HG03175 (cell line): ENCODE measurements around the gene THSD4.
"Not testable (repeated sequence)": the region's sequence is repeated elsewhere in the genome, so short reads cannot be mapped to it uniquely, and the experiment has no call there.

Source experiments
- ATAC-seq: cut with Tn5 transposase; IDR thresholded peaks from one replicate; pipeline ENCODE4 v1.9.1; 2021; ENCODE audit warnings: mild to moderate bottlenecking, moderate library complexity; ENCODE audit not compliant: unreplicated experiment

The THSD4 gene

DNA sequence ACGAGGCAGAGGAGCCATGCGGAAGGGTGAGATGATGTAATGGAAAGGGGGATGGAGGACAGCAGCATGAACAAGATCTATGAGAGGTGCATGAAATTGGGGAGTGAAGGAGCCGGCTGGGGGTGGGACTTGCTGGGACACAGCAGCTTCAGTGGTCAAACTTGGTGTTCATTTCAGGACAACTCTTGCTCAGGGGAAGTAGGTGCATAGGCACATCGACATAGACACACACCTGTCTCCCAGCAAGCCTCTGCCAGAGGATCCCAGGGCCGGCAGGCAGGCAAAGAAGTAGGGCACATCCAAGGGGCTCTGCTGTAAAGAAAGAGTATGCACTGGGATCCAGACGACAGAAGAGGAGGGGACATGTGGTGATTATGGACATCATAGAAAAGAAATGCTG, 582.0 kb downstream of the THSD4 start:
- ATAC-seq, result no peak

DNA sequence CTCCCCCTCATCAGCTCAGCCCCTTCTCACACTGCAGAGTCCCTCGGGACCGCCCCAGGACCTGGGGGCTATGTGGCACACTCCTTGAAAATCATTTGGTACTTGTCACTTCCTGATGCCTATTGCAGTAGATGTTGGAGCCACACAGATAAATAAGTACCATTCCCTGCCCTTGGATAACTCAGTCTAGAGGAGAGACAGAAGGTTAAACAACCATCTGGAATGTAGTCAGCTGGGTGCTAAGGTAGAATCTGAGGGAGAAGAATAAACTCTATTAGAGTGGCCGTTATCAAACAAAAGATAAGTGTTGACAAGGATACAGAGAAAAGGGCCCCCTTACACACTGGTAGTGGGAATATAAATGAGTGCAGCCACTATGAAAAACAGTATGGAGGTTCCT, 582.8 kb downstream of the THSD4 start:
- no peak for ATAC-seq

DNA sequence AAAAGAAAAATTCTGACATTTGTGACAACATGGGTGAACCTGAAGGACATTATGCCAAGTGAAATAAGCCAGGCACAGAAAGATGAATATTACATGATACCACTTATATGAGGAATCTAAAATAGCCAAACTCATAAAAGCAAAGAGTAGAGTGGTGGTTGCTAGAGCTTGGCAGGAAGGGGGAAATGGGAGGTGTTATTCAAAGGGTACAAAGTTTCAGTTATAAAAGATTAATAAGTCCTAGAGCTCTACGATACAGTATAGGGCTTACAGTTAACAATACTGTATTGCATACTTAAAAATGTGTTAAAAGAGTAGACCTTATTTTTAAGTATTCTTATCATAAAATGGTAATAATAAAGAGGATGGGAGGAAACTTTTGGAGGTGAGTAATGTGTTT, 583.5 kb downstream of the THSD4 start:
- ATAC-seq, result no peak

DNA sequence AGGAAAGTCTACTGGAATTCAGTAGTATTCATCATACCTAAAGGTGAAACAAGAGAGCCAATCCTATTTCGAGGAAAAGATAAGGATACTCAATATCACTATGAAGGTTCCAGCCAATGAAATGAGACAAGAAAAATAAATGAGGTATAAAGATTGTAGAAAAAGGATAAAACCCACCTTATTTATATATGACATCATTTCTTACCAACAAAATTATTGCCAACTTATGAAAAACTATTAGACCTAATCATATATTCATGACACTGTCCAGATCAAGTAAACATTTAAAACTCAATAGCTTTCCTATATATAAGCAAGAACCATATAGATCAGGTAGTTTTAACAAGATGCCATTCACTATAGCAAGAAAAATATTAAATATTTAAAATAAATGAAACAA, 584.7 kb downstream of the THSD4 start:
- no peak for ATAC-seq

DNA sequence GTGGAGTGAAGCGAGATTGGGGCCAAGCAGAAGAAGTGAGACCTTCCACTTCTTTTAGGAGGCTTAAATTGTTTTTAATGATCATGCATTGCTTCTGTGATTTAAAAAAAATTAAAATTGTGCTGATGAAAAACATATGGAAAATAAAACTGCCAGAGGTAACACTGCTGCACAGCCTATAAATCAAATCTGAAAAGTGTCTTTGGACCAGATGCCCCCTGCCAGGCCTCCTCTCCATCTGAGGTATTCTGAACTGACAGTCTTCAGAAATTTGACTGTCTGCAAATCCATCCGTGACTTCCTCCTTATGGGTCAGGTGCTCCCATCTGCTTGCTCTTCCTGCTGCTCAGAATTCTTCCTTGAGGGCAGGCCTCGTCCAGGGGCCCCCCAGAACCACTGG, 586.5 kb downstream of the THSD4 start:
- no peak for ATAC-seq

DNA sequence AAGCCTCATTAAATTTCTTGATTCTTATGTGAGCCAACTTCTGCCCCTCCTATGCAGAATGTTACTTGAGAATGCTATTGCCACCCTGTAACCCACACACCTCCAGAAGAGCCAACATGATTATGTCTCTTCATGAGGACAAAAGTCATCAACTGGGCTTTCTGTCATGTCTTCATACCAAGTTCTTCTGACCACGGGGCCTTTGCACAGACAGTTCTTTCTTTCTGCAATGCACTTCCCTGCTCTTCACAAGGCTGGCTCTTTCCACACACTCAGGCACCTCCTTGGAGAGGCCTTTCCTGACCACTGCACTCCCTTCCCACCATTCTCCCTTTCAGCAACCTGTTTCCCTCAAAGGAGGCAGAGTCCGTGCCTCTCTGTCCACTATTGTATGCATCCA, 587.2 kb downstream of the THSD4 start:
- no peak for ATAC-seq

DNA sequence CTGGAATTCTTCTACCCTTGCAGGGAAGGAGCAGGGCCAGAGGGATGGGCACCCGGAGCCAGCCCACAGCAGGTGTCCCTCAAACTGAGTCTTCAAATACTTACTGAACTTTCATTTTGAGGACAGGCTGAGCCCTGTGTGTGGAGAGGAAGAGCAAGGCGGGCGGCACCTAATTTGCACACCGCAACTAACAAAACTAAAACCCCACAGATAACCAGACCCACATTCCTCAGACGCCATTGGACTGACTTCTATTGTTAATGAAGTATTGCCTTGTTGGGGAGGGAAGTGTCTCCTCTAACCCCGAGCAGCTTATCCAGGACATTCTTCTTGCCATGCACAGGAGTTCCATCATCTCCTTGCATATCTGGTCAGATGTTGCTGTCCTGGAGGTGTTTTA, 589.9 kb downstream of the THSD4 start:
- ATAC-seq, result no peak

DNA sequence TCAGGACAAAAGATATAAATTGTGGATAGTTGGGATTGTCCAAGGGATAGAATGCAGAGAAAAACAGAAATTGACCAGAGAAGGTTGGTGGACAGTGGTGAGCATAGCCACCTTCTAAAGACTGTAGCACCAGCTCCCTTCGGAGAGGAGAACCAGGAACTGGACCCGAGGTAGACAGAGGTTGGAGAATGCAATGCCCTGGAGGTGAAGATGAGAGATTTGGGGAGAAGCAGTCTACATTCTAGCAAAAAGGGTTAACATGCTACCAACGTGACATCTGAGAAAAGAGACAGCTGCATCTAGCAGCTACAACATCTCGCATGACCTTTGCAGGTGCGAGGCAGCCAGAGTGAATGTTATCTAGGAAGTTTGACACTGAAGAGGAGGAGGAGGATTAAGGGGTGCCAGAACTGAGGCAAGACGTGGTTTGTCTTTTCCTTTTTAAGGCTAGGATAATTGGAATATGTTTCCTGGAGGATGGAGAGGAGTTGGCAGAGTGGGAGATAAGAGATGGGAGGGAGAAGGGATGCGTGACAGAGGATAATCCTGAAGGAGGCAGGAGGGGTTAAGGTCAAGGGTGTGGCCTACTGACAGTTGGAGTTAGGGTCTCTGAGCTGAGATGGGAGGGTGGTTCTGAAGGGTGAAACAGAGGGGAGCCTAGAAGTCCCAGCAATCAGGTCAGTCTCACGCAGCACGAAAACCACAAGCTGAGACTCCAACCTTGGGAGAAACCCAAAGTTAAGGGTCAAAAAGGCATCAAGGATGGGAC, 591.4 kb downstream of the THSD4 start:
- no peak for ATAC-seq

DNA sequence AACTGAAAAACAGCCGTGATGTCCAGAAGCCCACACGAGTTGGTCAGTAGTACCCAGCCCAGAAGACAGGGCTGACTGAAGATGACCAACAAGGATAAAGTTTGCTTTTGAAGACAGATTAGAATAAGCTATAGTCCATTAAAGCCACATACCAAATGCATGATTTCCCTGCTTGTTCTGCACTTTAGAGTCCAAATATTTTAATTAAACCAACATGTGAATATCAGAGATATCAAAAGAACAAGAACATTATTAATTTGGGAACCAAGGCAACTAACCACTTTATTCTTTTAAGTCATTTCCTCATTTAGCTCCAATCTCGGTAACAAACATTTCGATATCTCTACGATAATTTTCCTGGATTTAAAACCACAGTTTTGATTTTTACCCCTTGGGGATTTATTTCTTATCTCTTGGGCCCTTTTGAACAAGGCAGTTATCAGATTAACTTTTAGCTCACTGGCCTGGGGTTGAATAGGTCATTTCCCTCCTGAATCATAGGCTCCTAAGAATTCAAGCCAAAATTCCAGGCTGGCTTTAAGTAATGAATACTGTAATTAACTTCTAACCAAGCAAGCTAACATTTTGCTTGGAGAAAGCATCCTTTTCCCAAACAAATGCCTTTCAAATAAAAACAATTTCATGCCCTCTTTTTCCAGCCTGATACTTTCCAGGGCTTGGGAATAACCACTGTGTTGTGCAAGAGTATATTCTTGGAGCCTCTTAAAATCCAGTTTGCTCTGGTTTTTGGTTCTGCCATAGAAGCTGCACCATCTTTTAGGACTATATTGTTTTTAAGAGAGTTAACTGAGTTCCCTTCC, 592.2 kb downstream of the THSD4 start:
- no peak for ATAC-seq

DNA sequence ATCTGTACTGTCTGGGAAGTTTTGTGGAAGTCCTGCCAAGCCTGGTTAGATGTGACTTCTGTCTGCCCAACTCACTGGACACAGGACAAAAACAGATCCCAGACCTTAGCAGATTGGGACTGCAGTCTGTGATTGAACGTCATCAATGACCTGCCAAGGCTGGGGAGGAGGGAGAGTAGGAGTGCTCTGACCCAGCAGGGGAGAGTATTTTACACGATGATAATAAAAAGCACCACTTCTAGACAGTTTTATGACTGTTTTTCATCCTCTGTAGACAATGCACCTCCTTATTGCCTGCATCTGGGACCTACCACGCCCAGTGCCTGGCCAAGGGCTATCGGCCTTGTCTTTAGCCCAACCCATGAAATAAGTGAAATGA, 592.8 kb downstream of the THSD4 start:
- no peak for ATAC-seq

DNA sequence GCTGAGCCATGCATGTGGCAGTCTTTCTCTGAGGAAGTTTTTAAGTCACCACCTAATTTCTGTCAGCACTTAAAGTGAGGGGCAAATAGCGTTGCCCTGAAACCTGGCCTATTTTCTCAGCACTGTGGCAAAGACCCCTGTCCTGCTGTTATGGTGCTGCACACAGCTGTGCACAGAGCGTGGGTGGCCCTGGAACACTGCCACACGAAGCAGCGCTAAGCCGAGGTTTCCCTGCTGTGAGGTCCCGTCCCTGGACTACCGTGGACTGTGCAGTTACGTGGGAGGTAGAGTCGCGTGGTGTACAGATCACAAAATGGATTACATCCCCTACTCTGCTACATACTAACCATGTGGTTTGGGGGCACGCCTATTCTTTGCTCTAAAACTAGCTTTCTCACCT, 593.5 kb downstream of the THSD4 start:
- ATAC-seq, result no peak

DNA sequence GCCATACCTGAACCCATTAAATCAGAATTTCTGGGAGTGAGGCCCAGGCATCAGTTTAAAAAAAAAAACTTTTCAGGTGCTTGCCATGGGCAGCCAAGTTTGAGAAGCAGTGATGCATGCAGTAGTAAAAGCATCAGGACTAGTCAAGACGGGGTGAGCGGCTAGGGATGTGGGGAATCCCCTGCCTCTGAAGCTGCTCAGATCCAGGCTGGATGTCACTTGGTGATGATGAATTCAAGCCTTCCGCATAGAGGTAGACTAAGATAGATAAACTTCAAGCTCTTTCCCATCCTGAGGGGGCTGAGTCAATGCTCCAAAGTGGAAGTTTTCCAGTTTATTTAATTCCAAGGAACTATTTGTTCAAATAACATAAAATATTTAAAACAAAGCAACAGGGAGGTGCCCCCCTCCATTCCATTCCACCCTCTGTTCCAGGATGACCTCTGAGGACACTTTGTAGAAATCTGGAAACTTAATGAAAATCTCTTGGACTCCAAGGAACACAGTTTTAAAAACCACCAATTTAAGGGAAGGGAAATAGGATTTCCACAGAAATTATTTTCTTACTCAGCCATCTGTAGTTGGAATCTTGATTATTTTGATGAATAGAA, 594.6 kb downstream of the THSD4 start:
- ATAC-seq, result no peak

DNA sequence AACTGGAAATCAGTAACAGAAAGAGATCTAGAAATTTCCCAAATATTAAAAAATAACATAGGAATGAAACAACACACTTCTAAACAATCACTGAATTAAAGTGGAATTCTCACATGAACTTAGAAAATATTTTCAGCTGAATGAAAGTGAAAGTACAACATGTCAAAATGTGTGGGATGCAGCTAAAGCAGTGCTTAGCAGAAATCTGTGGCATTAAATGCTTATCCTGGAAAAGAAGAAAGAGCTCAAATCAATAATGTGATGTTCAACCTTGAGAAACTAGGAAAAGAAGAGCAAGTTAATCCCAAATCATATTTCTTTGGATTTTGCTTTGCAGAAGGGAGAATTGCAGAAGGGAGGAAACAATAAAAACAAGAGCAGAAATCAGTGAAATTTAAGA, 596.9 kb downstream of the THSD4 start:
- ATAC-seq, result no peak

DNA sequence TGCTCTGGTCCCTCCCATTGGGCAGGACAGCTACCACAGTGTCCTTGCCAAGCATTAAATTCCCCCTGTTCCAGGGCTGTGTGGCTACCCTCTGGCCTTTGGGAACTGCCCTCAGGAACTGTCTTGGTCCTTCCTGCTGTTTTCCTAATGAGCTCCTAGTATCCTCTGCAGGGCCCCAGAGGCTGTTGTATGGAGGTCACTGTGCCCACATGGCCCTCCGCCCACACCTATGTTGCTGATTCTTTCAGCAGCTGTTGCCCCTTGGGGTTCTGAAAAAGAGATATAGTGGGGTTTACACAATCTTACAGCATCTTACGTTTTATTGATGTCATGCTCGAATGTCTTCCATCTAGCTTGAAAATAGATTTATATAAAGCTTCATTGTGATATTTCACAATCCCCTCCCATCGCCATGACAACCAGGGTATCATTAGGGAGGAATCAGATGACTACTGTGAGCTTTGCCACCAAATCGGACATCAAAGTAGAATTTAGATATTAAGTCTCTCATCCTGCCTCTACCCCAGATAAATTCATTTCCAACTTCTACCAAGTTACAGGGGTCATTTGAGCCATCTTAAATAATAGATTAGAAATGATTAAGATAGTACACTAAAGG, 598.0 kb downstream of the THSD4 start:
- no peak for ATAC-seq

DNA sequence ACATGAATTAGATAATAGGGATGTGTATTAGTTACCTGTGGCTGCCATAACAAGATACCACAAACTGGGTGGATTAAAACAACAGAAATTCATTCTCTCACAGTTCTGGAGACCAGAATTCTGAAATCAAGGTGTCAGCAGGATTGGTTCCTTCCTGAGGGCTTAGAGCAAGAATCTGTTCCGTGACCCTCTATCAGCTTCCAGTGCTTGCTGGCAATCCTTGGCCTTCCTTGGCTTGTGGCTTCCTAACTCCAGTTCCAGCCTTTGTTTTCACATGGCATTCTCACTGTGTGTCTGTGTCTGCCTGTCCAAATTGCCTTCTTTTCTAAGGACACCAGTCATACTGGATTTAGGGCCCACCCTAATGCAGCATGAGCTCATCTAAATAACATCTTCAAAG, 600.6 kb downstream of the THSD4 start:
- no peak for ATAC-seq

DNA sequence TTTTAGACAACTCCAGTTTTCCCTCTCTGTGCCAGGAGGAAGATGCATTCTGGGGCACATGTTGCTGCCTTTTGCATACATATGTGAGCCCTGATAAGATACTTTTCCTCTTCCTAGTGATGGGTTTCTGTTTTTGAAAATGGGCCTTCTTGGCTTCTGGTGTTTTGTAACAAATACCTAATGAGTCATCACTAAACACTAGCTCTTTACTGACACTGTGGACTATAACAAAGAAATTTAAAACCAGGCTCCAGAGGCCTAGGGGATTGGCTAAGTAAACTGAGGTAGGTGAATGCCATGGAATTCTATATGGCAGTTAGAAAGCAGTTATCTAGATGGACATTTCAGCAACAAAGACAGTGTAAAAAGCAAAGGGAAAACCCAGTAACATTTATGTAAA, 601.7 kb downstream of the THSD4 start:
- ATAC-seq, result no peak

DNA sequence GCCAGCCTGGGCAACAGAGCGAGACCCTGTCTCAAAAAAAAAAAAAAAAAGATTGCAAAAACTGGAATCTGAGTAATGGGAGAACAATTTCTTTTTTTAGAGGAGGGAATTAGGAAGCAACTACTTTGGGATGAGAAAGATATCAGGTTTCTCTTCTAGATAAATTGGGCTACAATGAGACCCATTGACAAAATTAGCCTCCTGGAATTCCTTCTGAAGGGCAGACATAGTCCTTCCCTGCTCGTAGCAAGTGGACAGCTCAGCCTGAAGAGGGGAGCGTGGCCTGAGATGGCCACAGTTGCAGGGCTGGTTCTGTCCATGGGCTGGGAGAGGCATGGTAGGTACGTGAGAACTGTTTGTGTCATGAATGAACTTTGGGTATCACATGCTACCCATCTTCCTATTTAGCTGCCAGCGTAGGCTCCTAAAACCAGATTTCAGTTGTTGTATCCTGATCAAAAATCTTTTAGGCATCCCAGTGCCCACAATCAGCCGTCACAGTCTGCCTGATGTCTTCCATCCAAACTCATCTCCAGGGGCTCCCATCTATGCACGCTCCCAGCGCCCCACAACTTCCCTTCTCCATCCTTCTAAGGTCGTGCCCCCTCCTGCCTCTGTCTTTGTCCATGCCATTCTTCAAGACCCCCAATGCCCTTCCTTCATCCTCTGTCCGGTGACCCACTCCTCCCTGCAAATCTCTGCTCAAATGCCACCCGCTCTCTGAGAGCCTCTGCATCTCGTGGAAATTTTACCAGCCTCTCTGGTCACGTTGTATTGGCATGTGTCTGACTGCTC, 603.0 kb downstream of the THSD4 start:
- ATAC-seq, result no peak

DNA sequence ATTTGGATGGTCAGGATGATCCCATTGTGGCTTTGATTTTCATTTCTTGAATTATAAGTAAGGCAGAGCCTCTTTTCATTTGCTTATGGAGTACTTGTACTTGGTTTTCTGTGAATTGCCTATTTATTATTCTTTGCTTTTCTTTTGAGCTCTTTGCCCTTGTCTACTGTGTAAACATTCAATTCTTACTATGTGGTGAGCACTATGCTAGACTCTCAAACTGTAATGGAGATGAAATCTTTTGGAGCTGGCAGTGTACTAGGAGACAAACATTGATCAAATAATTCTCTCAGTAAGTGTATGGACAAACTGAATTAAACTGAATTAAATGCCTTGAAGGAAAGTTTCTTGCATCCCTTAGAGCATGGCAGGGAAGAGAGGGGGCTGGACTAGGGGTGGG, 608.1 kb downstream of the THSD4 start:
- no peak for ATAC-seq

DNA sequence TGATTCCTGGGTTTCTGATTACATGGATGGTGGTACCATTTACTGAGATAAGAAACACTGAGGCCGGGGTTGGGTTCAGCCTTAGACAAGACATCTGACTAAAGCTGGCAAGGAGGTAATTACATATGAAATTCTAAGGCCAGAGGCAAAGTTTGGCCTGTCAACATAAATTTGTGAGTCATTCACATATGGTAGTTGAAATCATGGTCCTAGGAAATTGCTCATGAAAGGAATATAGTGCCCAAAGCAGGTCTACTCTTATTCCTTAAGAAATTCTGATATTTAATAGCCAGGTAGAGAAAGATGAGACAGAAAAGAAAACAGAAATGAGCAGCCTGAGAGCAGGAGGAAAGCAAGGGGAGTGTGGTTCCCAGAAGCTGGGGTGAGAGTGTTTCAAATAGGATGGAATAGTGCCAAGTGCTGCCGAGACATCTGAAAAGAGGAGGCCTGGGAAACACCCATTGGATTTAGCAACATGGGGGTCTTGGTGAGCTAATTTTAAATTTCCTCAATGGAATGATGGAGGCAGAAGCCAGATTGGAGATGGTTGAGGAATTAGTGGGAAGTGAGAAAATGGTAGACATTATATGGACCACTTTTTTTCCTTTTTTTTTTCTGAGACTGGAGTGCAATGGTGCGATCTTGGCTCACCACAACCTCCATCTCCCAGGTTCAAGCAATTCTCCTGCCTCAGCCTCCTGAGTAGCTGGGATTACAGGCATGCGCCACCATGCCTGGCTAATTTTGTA, 610.1 kb downstream of the THSD4 start:
- ATAC-seq, result not testable (repeated sequence)

DNA sequence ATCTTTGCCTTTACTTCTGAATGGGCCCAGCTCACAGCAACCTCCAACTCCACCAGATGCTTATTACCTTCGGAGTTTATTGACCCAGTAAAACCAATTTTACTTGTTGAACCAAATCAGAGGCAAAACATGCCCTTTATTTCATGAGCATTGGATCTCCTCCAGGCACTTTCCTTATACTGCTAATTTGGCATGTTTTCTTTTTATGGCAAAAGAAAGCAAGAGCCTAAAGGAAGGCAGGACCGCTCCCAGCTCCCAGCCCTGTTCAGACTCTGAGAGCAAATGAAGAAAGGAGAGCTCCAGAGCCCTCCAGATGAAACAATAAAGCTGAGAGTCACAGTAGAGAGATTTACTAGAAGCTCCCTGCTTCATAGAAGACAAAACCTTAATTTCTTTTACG, 613.6 kb downstream of the THSD4 start:
- no peak for ATAC-seq
